Activated effector memory CD4-positive, alpha-beta T cell treated with Interleukin-2 at 50 U/mL for 16 hours (primary cell): ENCODE data around the gene CAMK1D.

Experiments used
- DNase-seq: peaks from one replicate; pipeline ENCODE4 v3.0.0-alpha.2; 2020

CAMK1D gene

DNA sequence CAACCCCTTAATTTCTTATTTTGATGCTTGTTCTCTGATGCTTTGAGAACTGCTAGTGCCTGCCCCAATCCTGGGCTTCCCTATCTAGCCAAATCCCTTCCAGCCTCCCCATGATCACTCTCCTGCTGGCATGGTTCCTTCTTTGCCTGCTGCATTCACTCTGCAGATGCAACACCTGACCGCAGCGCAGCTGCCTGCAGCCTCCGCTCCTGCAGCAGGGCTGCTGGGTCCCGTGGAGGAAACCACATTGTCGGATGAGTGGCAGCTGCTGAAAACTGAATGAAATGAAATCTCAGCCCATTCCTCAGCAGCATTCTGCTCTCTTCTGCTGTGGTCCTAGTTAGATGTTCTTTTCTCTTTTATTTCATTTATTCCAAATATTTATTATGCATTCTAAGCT, 331.9 kb downstream of the CAMK1D start:
- no peak for DNase-seq

DNA sequence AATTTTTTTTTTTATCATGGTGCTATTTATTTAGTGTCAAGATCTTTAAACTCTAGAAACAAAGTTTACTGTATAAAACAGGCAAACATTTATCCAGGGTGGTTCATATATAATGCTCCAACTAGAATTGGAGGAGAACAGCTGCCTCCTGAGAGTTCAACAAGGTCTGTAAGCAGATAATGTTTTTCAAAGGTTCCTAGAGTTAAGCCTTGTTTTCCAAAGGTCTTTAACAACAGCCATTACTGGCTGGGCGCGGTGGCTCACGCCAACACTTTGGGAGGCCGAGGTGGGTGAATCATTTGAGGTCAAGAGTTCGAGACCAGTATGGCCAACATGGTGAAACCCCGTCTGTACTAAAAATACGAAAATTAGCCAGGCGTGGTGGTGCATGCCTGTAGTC, 335.4 kb downstream of the CAMK1D start:
- DNase-seq = no peak

DNA sequence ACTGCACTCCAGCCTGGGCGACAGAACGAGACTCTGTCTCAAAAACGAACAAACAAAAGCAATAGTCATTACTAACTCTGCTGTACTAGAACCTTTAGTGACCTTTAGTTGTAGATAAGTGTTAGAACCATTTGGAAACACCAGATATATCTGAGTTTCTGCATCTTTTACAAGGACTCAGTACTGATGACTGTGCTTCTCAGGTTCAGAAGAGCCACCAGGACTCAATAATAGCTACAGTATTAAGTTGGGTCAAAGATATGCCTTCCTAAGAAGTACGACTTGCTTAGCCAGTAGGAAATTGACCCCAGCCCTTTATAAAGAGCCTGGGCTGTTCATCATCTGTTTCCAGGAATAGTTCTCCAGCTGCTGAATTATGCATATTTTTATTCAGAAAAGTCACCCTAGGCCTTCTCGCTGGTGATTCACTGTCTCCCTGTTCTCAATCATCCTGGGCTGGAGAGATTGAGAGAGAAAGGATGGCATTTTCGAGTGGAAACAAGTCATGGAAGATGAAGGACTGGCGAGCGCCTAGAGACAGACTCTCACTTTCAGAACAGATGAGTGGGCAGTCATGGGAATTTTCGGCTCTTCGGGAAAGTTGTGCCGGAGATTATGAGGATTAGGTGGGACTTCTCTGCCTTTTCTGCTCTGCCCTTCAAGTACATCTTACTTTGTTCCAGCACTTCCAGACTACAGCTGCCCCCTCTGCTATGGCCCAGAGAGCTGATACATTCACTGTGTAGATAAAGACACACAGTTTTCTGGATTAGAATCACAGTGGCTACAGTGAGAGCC, 336.1 kb downstream of the CAMK1D start:
- no peak for DNase-seq

DNA sequence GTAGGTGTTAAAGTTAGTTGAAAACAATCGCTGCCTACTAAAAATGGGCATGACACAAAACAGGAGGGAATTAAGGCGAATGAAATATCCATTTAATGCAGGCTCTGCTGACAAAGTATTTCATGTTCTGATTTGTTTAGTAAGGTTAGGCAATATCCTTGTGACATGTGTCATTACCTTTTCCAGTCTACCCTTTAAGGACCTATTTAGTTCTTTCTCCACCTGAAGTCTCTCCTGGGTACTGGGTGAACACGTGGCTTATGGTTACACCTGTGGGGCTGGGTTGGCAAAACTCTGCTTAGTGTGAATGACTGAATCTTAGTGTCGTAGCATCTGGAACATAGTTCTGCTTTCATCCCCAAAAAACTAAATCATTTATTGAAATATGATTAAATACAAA, 338.6 kb downstream of the CAMK1D start:
- no peak for DNase-seq

DNA sequence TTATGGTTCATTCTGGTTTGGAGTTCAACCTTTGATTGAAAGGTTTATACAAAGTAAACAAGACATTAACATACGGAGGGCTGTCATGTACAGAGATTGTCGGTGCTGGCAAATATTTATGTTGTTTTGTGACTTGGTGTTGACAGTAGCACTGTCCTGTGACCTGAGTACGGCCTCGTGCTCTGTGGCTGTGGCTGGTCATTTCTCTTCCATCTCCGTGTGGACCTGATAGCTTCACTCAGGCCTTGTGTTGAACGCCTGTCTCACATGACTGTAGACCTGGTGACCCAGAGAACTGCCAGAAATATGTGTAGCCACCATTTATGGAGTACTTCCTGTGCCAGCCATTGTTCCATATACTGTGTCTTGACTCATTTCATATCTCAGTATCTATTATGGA, 340.5 kb downstream of the CAMK1D start:
- no peak for DNase-seq

DNA sequence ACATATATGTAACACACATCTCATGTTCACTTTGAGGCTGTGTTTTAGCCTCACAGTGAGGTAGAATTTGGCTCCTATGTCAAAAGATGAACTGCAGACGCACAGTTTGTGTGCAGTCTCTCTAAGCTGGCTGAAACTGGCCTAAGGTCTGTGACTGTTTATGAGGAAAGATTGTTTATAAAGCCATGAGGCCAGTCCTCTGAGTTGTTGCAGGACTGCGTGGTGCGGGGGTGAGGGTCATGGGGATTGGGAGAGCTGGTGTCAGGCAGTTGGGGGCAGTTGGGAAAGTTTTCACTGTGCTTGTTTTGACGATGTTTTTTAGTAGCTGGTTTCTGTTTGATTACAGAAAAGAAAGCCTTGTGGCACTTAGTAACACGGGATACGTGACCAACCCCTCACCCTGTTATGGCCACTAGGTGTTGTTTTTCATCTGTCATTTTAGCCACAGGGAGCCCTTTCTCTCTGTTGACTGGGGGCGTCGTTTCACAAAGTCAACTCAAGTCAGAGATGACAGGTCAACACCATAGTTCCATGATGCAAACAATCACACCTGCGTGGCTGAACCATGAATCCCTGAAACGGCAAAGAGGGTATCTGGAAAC, 341.3 kb downstream of the CAMK1D start:
- no peak for DNase-seq

DNA sequence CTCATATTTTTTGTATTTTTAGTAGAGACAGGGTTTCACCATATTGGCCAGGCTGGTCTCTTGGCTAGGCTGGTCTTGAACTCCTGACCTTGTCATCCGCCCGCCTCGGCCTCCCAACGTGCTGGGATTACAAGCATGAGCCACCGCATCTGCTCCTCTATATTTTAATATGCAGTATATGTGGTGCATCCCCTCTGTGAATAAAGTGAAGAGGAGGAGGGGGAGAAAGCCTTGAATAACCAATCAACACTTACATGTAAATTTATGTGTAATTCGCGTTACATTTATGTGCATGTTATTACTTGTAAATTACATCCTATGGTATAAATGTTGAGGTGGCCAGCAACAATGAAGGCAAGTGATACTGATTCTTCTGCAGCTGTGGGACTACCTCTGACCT, 342.2 kb downstream of the CAMK1D start:
- DNase-seq = no peak

DNA sequence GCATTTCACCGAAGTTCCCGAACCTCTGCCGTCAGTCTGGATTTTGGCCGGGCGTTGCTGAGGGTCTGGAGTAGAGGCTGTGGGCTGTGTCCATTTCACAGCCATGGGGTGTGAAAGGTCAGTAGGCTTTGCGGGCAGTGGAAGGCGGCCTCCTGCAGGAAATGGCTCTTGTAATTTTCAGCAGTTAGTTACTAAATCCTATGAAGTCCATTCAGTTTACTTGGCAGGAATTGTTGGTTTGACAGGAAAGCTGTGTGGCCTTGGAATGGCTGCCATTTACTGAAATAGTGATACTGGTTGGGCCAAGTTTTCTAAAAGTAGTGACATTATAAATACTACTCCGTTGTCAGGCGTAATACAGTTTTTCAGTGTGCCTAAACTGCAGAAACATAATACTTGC, 348.4 kb downstream of the CAMK1D start:
- no peak for DNase-seq

DNA sequence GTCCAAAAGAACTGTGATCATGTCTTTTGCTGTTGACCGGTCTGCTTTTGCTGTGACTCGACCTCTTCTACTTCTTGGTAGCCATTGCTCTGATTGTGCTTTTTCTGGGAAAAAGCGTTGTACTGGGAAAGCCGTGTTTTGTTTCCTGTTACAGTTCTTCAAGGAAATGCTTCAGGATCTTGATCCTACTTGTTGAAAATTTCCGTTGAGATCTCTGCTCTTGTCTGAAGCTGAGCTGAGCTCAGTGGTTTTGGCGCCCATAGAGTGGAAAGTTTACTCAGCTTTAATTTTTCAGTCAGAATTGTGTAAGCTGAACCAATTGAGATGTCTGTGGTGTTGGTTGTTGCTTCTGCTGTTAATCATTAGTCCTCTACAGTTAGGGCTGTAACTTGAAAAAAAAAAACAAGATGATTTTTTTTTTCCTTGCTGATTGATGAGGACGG, 349.9 kb downstream of the CAMK1D start:
- DNase-seq = no peak

DNA sequence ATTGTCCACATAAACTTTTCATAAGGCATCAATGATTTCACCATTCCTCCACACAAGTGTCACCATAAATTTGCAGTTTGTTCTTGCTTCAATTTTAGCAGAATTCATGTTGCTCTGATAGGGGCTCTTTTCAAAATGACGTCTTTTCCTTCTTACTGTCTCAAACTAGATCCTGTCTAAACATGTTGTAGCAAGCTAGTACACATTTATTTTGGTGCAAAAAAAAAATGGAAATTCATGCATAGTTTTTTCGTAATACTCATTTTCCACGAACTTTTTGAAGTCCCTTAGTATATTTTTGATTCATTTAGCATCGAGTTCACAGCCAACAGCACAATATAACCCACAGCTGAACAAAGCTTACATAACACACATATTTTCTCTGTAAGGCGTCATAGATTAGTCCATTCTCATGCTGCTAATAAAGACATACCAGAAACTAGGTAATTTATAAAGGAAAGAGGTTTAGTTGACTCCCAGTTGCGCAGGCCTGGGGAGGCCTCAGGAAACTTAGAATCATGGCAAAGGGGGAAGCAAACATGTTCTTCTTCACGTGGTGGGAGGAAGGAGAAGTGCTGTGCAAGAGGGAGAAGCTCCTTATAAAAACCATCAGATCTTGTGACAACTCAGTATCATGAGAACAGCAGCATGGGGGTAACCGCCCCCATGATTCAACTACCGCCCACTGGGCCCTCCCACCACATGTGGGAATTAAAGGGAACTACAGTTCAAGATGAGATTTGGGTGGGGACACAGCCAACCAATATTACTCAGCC, 350.6 kb downstream of the CAMK1D start:
- DNase-seq = no peak

DNA sequence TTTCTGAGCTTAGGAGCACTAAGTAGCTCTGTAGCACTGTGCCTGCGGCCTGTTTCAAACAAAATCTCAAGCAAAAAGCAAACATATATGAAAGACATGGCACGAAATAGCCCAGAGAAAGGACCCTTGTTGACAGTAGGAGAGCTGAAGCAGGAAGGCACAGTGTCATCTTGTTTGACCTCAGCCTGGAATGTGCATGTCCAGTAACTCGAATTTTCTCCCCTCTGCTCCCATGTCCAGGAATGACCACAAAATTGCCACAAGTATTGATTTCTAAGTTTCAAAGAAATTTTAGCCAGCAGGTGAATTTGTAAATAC, 351.2 kb downstream of the CAMK1D start:
- no peak for DNase-seq

DNA sequence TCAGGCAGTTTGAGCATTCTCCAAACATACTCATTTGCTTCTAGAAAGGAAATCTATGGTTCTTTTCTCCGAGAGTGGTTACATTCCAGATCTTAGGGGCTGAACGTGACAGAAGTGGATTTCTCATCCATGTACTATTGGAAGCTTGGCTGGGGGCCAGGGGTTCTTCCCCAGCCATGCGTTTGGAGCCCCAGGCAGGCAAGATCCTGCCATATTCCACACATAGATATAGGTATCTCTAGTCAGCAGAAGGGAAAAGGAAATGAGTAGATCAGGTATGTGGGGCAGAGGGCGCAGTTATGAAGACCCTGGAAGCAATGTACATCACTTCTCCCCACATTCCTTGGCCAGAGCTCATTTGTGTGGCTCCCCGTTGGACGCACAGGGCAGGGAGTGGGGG, 352.3 kb downstream of the CAMK1D start:
- DNase-seq = no peak

DNA sequence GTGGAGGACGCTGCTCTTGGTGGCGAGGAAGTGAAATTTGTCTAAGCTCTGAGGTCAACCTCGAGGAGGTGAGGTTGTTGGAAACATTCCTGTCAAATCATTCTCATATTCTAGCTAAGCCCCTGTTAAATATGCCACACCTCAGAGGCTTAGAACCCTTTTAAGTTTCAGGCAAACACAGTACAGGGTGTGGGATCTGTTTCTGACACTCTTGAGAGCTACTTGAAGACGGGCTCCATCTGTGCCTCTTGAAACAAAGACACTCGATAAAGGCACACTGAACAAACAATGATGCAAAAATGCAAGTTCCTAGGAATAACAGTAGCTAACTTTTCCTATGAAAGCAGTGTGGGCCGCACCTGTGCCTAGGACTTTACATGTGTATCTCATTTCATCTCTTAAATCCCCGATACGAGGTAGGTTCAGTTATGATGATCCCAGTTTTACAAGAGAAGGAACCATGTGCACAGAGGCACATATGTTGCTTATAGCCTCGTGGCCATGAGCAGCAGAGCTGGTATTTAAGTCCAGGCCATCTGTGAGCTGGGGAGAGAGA, 352.9 kb downstream of the CAMK1D start:
- DNase-seq = no peak

DNA sequence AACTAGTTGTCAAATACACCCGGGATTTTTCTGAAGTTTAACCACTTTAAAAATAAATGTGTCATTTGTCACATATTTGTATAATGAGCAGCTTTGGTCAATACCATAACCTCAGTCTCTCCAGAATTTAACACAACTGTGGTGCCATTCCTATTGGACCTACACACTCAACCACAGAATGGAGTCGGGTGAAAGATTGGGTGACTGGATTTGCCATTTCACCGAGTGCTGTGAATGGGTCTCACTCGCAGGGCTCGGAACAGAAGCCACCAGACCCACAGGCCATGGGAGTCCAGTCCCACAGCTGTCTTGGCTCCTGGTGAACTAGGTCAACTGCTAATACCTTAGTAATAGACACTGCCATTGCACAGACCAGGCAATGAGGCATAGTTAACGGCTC, 353.8 kb downstream of the CAMK1D start:
- DNase-seq = no peak

DNA sequence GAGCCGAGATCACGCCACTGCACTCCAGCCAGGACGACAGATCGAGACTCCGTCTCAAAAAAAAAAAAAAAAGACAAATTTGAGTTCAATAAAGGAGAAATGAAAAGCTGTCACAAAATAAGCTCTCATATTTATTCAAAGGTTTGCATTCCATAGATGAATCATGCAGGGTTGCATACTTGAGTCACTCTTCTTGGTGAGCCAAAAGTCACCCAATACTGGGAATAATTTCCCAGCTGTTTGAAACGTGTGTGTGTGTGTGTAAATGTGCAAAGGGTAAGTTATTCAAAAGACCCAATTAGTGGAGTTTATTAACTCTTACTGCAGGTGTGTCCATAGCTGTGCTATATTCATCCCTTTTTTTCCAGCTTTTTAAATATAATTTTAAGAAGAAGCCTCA, 354.5 kb downstream of the CAMK1D start:
- DNase-seq = no peak

DNA sequence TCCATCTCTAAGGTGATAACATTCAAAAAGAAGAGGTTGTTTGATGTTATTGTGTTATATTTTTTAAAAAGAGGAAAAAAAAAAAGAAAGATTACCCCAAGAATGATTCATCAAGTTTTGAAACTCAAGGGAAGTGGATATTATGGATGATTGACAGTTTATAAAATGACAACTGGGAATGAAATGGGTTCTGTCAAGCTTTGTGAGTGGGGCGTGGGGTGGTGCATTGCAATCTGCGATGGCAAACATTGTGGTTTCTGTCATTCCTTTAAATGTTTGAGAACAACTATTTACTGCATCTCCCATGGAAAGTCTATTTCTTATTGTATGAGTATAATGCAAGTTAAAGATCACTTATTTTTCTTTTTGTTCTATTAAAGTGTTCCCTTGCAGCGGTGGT, 355.1 kb downstream of the CAMK1D start:
- DNase-seq = no peak

DNA sequence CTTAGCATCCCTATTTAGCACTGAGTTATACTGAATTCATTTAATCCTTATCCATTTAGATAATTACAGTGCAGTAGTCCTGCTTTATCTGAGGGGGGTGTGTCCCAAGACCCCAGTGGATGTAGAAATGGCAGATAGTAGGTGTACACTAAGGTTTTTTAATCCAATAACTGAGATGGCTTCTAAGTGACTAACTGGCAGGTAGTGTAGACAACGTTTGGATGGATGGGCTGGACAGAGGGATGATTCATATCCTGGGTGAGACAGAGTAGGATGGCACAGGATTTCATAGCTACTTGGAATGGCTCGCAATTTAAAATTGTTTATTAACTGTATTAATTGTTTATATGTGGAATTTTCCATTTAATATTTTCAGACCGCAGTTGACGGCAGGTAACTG, 356.6 kb downstream of the CAMK1D start:
- DNase-seq = no peak

DNA sequence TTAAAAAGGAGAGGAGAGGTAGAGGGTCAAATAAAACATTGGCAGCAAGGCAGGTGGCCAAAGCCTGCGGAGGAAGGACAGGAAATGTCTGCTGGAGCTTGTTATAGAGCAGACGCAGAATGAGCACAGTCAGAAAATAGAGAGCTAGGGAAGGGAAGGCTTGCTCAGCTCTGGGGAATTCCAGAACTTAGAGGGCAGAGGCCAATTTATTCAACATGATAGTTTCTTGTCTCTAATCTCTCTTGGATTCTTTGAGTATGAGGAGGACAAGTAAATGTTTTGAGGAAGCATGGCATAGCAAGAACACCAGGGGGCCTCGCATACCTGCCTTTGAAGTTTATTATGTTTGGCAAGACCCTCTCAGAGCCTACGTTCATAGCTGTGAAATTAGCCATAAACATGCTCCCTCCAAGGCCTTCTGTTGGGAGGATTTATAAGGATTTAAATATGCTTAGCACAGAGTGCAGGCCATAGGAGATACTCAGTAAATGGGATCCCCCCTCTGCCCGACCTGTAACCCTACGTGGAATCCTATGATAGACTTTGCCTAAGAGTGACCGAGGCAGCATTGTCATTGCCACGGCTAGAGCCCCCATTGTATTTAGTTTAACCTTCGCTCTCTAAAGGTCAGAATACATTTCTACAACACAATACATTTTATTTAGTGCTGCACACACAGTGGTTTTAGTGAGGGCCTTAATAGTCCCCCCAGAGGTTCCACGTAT, 358.3 kb downstream of the CAMK1D start:
- no peak for DNase-seq

DNA sequence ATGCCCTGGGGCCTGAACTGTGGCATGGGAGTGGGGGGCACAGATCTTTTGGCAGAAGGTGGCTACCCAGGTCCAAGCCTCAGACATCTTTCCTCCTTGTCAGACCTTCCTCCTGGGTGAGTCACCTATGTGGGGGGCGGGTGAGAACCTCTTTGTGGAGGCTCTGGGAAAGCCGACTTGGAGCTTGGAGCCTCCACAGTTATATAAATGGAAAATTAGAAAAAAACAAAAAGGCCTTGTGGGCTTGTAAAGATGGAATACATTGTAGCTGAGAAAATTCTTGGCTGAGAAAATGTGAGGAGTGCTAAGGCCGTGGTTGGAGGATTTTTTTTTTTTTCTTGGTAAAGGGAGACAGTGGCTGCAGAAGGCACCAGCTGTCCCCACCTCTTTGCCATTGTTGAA, 359.7 kb downstream of the CAMK1D start:
- no peak for DNase-seq

DNA sequence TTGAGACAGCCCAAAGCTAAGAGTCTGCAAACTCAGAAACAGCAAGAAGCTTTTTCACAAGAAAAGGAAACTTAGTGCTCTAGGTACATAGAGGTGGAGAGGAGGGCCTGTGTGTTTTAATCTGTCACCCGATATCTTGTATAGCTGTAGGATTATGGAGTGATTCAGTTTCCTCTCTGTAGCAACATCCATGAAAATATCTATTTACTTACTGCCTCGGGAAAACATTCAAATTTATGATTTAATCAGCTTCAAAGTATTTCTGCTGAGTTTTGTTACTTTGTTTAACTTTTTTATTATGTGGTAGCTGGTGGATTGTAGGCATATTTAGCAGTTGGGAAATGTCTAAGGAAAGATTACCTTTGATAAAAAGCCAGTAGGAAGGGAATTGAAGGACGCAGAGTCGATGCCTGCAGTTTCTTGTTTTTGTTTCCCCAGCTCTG, 360.2 kb downstream of the CAMK1D start:
- no peak for DNase-seq

DNA sequence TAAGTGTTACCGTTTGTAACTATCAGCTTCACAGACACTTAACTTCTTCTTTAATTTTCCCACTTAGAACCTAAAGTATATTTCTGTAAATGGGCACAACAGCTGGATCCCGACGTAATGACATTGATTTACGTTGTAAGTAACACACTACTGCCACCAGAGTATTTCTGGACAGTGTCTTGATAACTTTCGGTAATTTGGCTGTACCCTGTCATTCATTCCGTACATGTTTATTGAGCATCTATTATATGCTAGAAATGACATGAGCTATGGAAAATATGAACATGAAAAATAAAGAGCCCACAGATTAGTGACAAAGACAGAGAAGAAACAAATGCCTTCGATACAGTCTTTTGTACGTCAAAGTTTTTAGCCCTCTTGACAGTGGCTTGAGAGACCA, 360.8 kb downstream of the CAMK1D start:
- DNase-seq = no peak

DNA sequence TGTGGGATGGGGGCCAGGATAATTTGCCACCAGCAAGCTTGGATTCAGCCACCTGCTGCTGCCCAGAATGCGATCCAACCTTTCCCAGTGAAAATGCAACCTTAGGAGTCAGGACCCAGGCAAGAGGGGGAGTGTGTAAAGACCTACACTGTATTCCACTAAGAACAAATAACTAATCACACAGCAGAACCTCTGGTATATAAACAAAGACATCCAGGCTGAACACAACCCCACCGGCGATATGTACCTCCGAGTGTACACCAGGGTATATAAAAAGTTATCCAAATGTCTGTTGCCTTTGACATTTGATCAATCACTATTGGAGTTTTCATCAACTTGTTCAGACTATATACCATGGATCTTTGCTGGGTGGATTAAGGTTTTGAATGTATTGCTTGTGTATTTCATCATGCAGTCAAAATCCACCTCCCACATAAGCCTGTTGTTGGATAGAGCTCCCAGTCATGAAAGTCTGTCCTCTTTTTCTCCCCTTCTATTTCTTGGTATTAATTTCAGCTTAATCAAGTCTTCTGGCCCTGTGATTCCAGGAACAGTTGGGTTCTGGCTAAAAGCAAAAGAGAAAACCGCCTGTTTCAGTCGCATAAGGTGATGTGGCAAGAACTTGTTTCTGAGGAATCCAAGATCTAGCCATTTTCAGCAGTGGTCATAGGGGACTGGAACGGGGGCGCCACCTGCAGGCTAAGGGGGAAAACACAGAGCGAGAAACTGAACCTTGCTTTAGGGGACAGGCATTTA, 361.4 kb downstream of the CAMK1D start:
- DNase-seq = peak; percentile 65

DNA sequence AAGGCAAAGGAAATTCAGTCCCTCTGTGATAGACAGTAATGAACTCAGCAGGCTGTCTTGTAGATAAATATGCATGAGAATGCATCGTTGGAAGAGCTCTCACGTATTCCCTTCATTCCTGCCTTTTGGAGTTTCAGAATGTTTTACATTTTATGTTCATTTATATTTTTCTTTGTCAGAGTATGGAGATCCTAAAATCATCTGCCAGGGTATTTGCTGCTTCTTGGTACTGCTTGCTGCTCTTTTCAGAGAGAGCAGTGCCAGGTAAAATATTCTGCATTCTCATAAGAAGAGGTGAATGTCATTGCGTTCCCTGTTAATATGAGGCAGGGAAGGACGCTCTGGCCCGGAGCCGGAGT, 362.0 kb downstream of the CAMK1D start:
- DNase-seq = no peak
